Adrenal gland (tissue), 5 donors: ENCODE results near the gene ST6GALNAC3.
"Not testable (repeated sequence)": the region's sequence is repeated elsewhere in the genome, so short reads cannot be mapped to it uniquely, and the experiment has no call there.

ENCODE experiments used
- CTCF ChIP-seq, 6 experiments: fragments of 450-650 bp in 4 of 6; fragments of 200-600 bp in 2 of 6; sonication (generic) in 1 of 6; IDR thresholded peaks; 1 replicate in 5 of 6; 2 replicates in 1 of 6; pipeline versions ENCODE4 v1.5.1 to v1.8.0; 2016 to 2021; ENCODE audit warnings: antibody characterized with exemption in 6 of 6, mild to moderate bottlenecking in 2 of 6, moderate library complexity in 1 of 6
- POLR2A ChIP-seq, 2 donors: fragments of 450-650 bp; IDR thresholded peaks; one replicate each; pipeline ENCODE4 v1.6.1; 2017; ENCODE audit warnings: antibody characterized with exemption in 2 of 2, mild to moderate bottlenecking in 2 of 2, moderate library complexity in 1 of 2
- donor health status: DM: no; HTN: no; CAD: no.

- not testable (repeated sequence) for TF ChIP-seq CTCF, POLR2A (IDR thresholded peaks at IDR 0.05)
Observed at GRCh38 chr1:76652860-76653259, 578.3 kb downstream of the ST6GALNAC3 start.
